Thoracic aorta (tissue), 2 donors: ENCODE data around the gene PCDH9. TPM values are rescaled to one million over a fixed set of nuclear protein-coding genes. Genes with fewer than 3 reads are reported as not detected.

Experiments used
- ATAC-seq: fragments of 150-250 bp; one replicate; pipeline ENCODE4 v1.8.0; 2017; ENCODE audit warnings: low read depth; ENCODE audit not compliant: insufficient number of reproducible peaks, low FRiP score
- DNase-seq: peaks from one replicate; pipeline ENCODE4 v3.0.0-alpha.2; 2020; ENCODE audit warnings: low spot score
- H3K27ac ChIP-seq, 2 donors: fragments of 200-600 bp; sonication (generic); 1 replicate in 1 of 2; 2 replicates in 1 of 2; pipeline ENCODE4 v1.5.1; 2016; ENCODE audit warnings: mild to moderate bottlenecking in 2 of 2, moderate library complexity in 2 of 2
- H3K27me3 ChIP-seq: fragments of 200-600 bp; sonication (generic); replicated peaks from 2 replicates; pipeline ENCODE4 v1.6.0; 2016; ENCODE audit warnings: mild to moderate bottlenecking; ENCODE audit not compliant: insufficient read depth
- H3K36me3 ChIP-seq: fragments of 200-600 bp; sonication (generic); one replicate; pipeline ENCODE4 v1.5.1; 2016
- H3K4me1 ChIP-seq, 2 donors: fragments of 200-600 bp; sonication (generic); 1 replicate in 1 of 2; 2 replicates in 1 of 2; pipeline versions ENCODE4 v1.5.1 to v1.6.0; 2016; ENCODE audit warnings: low read depth in 2 of 2, mild to moderate bottlenecking in 1 of 2; ENCODE audit not compliant: control insufficient read depth in 1 of 2
- H3K4me3 ChIP-seq: fragments of 200-600 bp; sonication (generic); 2 replicates; pipeline ENCODE4 v1.5.1; 2016; ENCODE audit warnings: mild to moderate bottlenecking
- H3K9me3 ChIP-seq: fragments of 200-600 bp; sonication (generic); 2 replicates; pipeline ENCODE4 v1.5.1; 2016
- total RNA-seq, 2 donors: library from RNA; depleted of rRNA; stranded (reverse); fragments of >200 nt; gene quantifications; one replicate each; pipeline versions ENCODE4 v1.1.0 to v1.2.3, GENCODE V29; 2016
- TF ChIP-seq, protein P1 (sequence below): fragments of 200-600 bp; sonication (generic); IDR thresholded peaks from one replicate; pipeline ENCODE4 v1.5.1; 2019; ENCODE audit warnings: antibody characterized with exemption

The PCDH9 gene
- total RNA-seq, 2 donors from 2014 or later = 12.3 to 15.3 TPM

DNA sequence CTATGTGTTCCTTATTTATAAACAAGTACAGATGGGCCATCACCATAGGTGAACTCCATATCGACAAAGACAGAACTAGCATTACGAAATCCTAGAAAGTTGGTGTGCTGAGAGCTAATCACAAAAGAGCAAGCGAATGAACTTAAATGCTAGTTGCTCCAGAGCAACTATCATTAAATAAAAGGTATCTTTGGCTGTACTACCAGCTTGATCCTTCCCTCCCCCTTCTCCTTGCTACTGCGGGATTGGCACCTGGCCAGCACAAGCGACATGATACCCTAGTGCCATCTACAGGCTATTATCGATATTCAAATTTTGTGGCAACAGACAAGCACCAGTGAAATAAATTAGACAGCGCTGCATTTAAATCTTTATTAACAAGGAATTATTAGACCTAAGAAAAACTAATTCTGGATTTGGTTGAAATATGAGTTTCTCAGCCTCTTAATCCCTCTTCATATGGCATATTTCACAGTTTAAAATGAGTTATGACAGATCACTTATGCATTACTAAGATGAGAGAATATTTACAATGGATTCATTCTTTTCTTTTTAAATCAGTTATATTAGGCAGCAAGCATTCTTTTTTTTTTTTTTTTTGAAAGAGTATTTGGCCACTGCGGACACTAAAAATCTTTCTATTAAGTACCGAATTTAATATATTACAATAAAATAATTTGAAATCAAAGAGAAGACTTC, 5.8 kb downstream of the PCDH9 start:
- Histone ChIP-seq H3K36me3 (no peaks in the 10 kb centered on the region), H3K27ac (no peak overlapping the region), H3K4me1 (peaks cover 11 to 17% of the 10 kb centered on the region in 2 donors), H3K4me3 (peak overlapping the region; percentile 62), H3K27me3 (no peaks in the 10 kb centered on the region), H3K9me3 (no peaks in the 10 kb centered on the region)
- TF ChIP-seq, protein P1, sequence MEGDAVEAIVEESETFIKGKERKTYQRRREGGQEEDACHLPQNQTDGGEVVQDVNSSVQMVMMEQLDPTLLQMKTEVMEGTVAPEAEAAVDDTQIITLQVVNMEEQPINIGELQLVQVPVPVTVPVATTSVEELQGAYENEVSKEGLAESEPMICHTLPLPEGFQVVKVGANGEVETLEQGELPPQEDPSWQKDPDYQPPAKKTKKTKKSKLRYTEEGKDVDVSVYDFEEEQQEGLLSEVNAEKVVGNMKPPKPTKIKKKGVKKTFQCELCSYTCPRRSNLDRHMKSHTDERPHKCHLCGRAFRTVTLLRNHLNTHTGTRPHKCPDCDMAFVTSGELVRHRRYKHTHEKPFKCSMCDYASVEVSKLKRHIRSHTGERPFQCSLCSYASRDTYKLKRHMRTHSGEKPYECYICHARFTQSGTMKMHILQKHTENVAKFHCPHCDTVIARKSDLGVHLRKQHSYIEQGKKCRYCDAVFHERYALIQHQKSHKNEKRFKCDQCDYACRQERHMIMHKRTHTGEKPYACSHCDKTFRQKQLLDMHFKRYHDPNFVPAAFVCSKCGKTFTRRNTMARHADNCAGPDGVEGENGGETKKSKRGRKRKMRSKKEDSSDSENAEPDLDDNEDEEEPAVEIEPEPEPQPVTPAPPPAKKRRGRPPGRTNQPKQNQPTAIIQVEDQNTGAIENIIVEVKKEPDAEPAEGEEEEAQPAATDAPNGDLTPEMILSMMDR = peak; percentile 55
- peak; percentile 33 for DNase-seq
- ATAC-seq = no peak

DNA sequence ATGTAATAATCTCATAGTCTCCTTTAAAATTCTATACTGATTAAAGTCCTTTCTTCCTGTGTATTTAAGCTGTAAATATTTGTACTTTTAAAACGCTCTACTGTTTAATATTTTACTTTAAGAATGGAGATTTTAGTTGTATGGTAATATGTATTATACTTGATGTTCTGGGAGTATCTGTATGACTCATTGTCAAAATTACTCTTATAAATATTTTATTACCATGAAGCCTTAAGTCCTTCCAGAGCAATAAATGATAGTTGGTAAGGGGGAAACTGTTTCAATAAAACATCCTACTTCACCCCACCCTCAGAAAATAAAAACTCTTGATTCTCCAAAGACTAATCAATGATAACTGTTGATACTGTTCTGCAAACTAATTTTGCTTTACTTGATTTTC, 6.4 kb downstream of the PCDH9 start:
- ATAC-seq = no peak

DNA sequence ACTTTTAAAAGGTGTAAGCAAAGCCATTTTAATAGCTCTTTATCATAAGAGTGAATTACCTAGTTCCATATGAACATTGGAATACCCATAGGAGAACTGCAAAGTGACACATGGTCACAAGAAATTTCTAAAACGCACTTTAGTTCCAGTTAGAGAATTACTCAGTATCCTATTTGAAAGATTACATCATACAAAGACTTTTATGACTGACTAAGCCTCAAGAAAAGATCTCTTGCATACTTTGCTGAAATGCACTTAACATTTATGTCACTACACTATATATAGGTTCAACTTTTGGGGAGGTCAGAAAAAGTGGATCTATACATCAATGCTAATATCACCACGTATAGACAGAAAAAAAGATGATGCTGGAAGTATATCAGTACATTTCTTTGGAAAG, 7.1 kb downstream of the PCDH9 start:
- Histone ChIP-seq H3K4me3 (peak overlapping the region; percentile 6), H3K27ac (no peak overlapping the region), H3K27me3 (no peaks in the 10 kb centered on the region), H3K9me3 (no peaks in the 10 kb centered on the region), H3K4me1 (peaks cover 4 to 11% of the 10 kb centered on the region in 2 donors), H3K36me3 (no peaks in the 10 kb centered on the region)
- TF ChIP-seq, protein P1 = no peak
- ATAC-seq (no peak), DNase-seq (no peak)

More for the DNA sequence above, 6.4 kb downstream of the PCDH9 start:
- Histone ChIP-seq H3K27me3 (no peaks in the 10 kb centered on the region), H3K27ac (no peak overlapping the region), H3K4me1 (peaks cover 11 to 12% of the 10 kb centered on the region in 2 donors), H3K9me3 (no peaks in the 10 kb centered on the region), H3K4me3 (peak overlapping the region; percentile 62), H3K36me3 (no peaks in the 10 kb centered on the region)
- TF ChIP-seq, protein P1 = no peak
- DNase-seq = no peak

DNA sequence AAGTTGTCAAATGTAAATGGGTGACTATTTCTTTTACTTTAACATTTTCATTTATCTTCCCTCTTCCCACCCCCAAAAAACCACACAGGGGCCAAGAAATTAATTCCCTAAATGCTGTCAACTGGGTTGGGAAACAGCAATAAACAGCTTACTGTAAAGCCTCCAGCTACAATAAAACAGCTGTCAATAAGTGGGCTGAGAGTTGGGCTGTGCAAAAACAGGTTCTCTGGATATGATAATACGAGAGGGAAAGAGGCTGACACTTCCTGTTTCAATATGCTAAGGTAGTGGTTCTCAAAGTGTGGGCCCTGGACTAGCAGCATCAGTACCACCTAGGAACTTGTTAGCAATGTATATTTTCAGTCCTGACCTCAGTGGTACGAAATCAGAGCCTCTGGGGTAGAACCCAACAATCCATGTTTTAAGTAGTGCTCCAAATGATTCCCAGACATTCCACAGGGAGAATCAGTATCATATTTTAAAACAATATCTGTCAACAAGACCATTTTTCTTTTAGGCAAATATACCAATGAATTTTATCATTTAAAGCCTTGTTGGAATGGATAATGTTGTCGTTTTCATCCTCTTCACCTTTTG, 8.4 kb downstream of the PCDH9 start:
- Histone ChIP-seq H3K27ac (no peak overlapping the region), H3K36me3 (no peaks in the 10 kb centered on the region), H3K4me1 (peaks cover 4 to 11% of the 10 kb centered on the region in 2 donors), H3K9me3 (no peaks in the 10 kb centered on the region), H3K4me3 (peak overlapping the region; percentile 20), H3K27me3 (no peaks in the 10 kb centered on the region)
- ATAC-seq = no peak
- TF ChIP-seq, protein P1 = no peak
- DNase-seq = no peak

DNA sequence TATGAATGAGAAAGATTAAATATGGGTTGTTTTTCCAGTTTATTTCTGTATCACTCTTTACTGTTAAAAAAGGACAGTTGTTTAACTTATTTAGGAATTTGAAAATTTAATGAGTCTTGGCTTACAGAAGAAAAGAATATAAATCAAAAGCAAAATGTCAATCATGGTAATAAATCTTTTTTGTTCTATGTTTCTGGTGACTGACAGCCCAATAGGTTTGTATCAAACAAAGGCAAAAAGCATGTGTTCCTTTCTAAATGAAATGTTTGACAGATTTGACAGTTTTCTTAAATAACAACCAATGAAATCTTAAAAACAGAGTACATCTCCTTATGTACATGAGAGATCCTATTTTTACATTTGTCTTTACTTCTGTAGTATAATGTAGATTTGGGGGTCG, 11.0 kb downstream of the PCDH9 start:
- TF ChIP-seq, protein P1 = no peak
- H3K36me3 ChIP-seq = no peaks in the 10 kb centered on the region
- no peak overlapping the region for H3K27ac ChIP-seq
- no peaks in the 10 kb centered on the region for H3K27me3 ChIP-seq
- DNase-seq (no peak), ATAC-seq (no peak)
- H3K9me3 ChIP-seq = no peaks in the 10 kb centered on the region
- H3K4me3 ChIP-seq = no peak overlapping the region
- H3K4me1 ChIP-seq = peaks cover 4 to 5% of the 10 kb centered on the region in 2 donors
